Colonic mucosa (tissue), 4 donors: ENCODE measurements around the gene MYRF. TPM values are rescaled to one million over a fixed set of nuclear protein-coding genes. Genes with fewer than 3 reads are reported as not detected.

Experiments used
- DNase-seq: peaks from one replicate; pipeline ENCODE4 v3.0.0-alpha.2; 2020
- H3K27ac ChIP-seq: fragments of 200-600 bp; one replicate; pipeline ENCODE4 v1.8.0; 2021
- H3K27me3 ChIP-seq: fragments of 200-600 bp; one replicate; pipeline ENCODE4 v1.8.0; 2021
- H3K36me3 ChIP-seq: fragments of 200-600 bp; one replicate; pipeline ENCODE4 v1.8.0; 2021
- H3K4me1 ChIP-seq: fragments of 200-600 bp; one replicate; pipeline ENCODE4 v1.8.0; 2021; ENCODE audit warnings: mild to moderate bottlenecking
- H3K4me3 ChIP-seq: fragments of 200-600 bp; one replicate; pipeline ENCODE4 v1.8.0; 2021
- H3K9ac ChIP-seq, 2 donors: one replicate each; pipeline ENCODE4 v1.7.0; 2013; ENCODE audit warnings: control low read depth in 2 of 2, low read depth in 2 of 2, low read length in 2 of 2
- H3K9me3 ChIP-seq: fragments of 200-600 bp; one replicate; pipeline ENCODE4 v1.8.0; 2021
- CTCF ChIP-seq: fragments of 200-600 bp; IDR thresholded peaks from one replicate; pipeline ENCODE4 v1.8.0; 2022; ENCODE audit warnings: antibody characterized with exemption, mild to moderate bottlenecking
- intact Hi-C: fragments of 100-400 bp; cut with DNase I; formaldehyde crosslinking; loops from one replicate; pipeline ENCODE4 v1.14.1; 2022
- total RNA-seq, 2 donors: library from RNA; stranded (reverse); fragmentation: NEBNext Ultra II Directional in 1 of 2; extraction: Animal tissue kit (Norgen Biotek cat#: 25700) in 1 of 2; gene quantifications; one replicate each; pipeline ENCODE4 v1.2.1, GENCODE V29; 2021
- donor health status: healthy.
- donor health status: DM: no; HTN: no; CAD: no.
- donor health status: DM: no; HTN: no; CAD: no.

The MYRF gene
- total RNA-seq, 2 donors from 2014 or later, result 8.8 to 14.9 TPM

- no peak overlapping the region for H3K4me3 ChIP-seq
- no peak for DNase-seq
- TF ChIP-seq CTCF, result no peak
Observed at GRCh38 chr11:61732705-61733104, 19.7 kb upstream of the MYRF start.

GRCh38 chr11:61733120-61733978 lies 19.1 kb upstream of the MYRF start:
- H3K36me3 ChIP-seq, result no peaks in the 10 kb centered on the region
- H3K27ac ChIP-seq, result no peak overlapping the region
- no peaks in the 10 kb centered on the region for H3K4me1 ChIP-seq
- intact Hi-C loops, result no loop called here
- no peaks in the 10 kb centered on the region for H3K9me3 ChIP-seq
- DNase-seq, result peak; percentile 87
- H3K27me3 ChIP-seq, result no peaks in the 10 kb centered on the region
- H3K9ac ChIP-seq, result no peak overlapping the region
- no peak overlapping the region for H3K4me3 ChIP-seq
- TF ChIP-seq CTCF, result peak; percentile 99

More at GRCh38 chr11:61732705-61733104, 19.7 kb upstream of the MYRF start:
- Histone ChIP-seq H3K9ac (no peak overlapping the region), H3K36me3 (no peaks in the 10 kb centered on the region), H3K4me1 (no peaks in the 10 kb centered on the region), H3K27me3 (no peaks in the 10 kb centered on the region), H3K9me3 (no peaks in the 10 kb centered on the region), H3K27ac (no peak overlapping the region)
- intact Hi-C loops, result loop anchor here (1.0 kb wide), 1 partner anchor 53 kb away; no protein-coding TSS in a partner anchor

- intact Hi-C loops, result no loop called here
- no peaks in the 10 kb centered on the region for H3K9me3 ChIP-seq
- no peak for DNase-seq
Observed at GRCh38 chr11:61734767-61735166, 17.7 kb upstream of the MYRF start.

GRCh38 chr11:61735391-61735790 lies 17.0 kb upstream of the MYRF start:
- H3K36me3 ChIP-seq, result no peaks in the 10 kb centered on the region
- no peak overlapping the region for H3K9ac ChIP-seq
- intact Hi-C loops, result no loop called here
- H3K27ac ChIP-seq, result no peak overlapping the region
- H3K4me3 ChIP-seq, result no peak overlapping the region
- no peak for TF ChIP-seq CTCF
- no peak for DNase-seq
- no peaks in the 10 kb centered on the region for H3K4me1 ChIP-seq
- H3K9me3 ChIP-seq, result no peaks in the 10 kb centered on the region
- H3K27me3 ChIP-seq, result no peaks in the 10 kb centered on the region

More at GRCh38 chr11:61734767-61735166, 17.7 kb upstream of the MYRF start:
- Histone ChIP-seq H3K27ac (no peak overlapping the region), H3K36me3 (no peaks in the 10 kb centered on the region), H3K27me3 (no peaks in the 10 kb centered on the region), H3K4me1 (no peaks in the 10 kb centered on the region), H3K9ac (no peak overlapping the region), H3K4me3 (no peak overlapping the region)
- no peak for TF ChIP-seq CTCF

- H3K9ac ChIP-seq, result no peak overlapping the region
- H3K4me1 ChIP-seq, result no peaks in the 10 kb centered on the region
- no peaks in the 10 kb centered on the region for H3K9me3 ChIP-seq
- H3K27ac ChIP-seq, result no peak overlapping the region
- intact Hi-C loops, result no loop called here
- H3K27me3 ChIP-seq, result no peaks in the 10 kb centered on the region
- no peak overlapping the region for H3K4me3 ChIP-seq
- H3K36me3 ChIP-seq, result no peaks in the 10 kb centered on the region
- no peak for DNase-seq
- no peak for TF ChIP-seq CTCF
Observed at GRCh38 chr11:61736310-61736709, 16.1 kb upstream of the MYRF start.
